ENCODE data around the gene LRCH1.

GRCh38 chr13:46617229-46617721 lies 64.3 kb downstream of the LRCH1 start:
- no peak for TF ChIP-seq POLR2A (IDR thresholded peaks at IDR 0.05; ENCODE audit: low read length)
- no peak for TF ChIP-seq GATA1 (IDR thresholded peaks at IDR 0.05; ENCODE audit: low read depth, low read length)

Data from erythroblast (primary cell).